Left kidney (tissue), 2 donors: ENCODE measurements around the gene FAM162A. TPM values are rescaled to one million over a fixed set of nuclear protein-coding genes. Genes with fewer than 3 reads are reported as not detected.
"Not testable (repeated sequence)": the region's sequence is repeated elsewhere in the genome, so short reads cannot be mapped to it uniquely, and the experiment has no call there.

ENCODE experiments used
- DNase-seq: peaks from one replicate; pipeline ENCODE4 v3.0.0-alpha.2; 2013
- polyA plus RNA-seq: library from polyadenylated mRNA; unstranded; fragments of 120-200 nt; gene quantifications from one replicate; pipeline ENCODE4 v1.2.1, GENCODE V29; 2013; ENCODE audit not compliant: insufficient read length

Gene FAM162A
- polyA plus RNA-seq, 1 donor: 62.2 TPM

DNA sequence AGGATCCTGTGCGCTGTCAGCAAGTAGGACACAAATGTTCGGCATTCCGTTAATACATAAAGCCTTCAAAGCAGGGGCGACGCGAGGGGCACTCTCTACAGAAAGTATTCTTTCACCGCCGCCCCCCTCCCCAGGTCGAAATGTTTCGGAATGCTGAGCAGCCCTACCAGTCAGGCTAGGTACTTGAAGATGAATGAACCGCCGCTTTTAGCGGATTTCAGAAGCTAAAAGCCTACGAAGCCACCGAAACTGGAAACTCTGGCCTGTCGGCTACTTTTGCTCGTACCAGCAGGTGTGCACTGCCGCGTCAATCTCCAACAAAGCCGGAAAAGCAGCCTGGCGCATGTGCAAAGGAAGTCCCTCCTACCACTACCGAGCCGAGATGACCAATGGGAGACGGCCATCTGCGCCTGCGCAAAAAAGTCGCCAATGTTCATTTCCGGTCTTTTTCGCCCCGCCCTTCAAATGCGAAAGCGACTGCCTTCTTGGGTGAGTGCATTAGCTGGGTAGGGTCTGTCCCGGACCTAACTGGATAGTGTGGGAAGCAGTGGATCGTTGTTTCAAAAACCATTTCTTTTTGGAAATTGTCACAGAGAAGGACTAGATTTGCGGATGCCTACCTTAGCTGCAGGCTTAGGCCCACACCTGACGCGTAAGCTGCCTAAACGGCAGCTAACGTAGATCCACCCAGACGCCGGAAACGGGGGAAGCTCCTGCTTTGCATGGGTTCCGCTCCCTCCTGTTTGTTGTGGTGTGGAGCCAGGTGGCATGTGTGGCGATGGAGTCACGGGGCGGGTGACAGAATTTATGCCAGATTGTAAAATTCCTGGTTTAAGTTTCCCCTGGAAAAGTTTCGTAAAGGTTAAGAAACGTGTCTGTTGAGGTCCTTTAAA is 32.0 kb downstream of the FAM162A start, which contains the start of gene WDR5B:
WDR5B (minus strand) TSS at position 301 of the 893 bp plus-strand sequence. CDS start 534 bp downstream, outside the sequence.
- peak; percentile 99 for DNase-seq

GRCh38 chr3:122416966-122417365 is 33.0 kb downstream of the FAM162A start:
- DNase-seq: no peak

GRCh38 chr3:122421101-122421500 is 37.1 kb downstream of the FAM162A start:
- no peak for DNase-seq

DNA sequence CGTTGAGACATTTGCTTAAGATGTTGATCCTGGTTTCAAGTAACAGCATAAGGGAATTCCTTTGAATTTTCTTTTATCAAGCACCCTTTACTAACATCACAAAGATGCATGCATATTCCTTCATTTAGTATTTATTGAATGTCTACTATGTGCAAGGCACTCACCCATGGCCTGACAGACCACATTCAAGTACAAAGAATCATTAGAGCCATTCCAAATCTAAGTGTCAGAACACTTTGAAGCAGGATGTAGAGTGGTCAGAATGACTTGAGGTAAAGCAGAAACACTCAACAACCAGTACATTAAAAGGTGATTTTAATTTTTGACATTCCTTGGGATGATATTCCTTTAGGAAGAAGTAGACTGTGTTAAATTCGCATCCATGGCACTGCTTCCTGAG is 37.9 kb downstream of the FAM162A start:
- DNase-seq: no peak

DNA sequence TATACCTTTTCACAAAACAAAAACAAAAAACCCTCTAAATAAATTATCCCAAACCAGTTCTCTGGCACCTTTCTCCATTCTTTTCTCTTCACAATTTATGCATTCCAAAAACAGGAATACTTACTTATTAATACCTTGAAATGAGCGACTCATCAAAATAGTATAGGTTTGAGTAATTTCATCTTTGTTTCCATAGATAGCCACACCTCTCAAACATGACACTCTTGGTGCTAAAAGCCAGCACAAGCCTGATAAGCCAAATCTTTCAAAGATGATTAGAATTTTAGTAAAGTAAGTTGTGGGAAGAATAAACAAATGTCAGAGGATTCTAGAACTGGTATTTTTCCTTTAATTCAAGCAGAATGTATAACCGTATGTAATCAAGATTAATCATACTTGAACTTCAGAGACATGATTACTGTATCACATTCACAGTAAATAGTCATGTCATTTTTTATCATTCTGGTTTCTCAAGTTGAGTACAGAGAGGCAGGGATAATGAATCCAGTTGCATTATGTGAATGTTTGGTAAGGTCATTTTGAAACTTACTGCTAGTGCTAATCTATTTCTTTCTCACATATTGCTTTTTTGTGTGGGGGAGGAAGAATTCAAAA is 44.0 kb downstream of the FAM162A start:
- DNase-seq: no peak

- DNase-seq: no peak
These were observed 46.4 kb downstream of the FAM162A start for GRCh38 chr3:122430371-122430770.

- no peak for DNase-seq
These were observed 52.0 kb downstream of the FAM162A start for GRCh38 chr3:122435950-122436349.

GRCh38 chr3:122443090-122443489 is 59.1 kb downstream of the FAM162A start:
- no peak for DNase-seq

DNA sequence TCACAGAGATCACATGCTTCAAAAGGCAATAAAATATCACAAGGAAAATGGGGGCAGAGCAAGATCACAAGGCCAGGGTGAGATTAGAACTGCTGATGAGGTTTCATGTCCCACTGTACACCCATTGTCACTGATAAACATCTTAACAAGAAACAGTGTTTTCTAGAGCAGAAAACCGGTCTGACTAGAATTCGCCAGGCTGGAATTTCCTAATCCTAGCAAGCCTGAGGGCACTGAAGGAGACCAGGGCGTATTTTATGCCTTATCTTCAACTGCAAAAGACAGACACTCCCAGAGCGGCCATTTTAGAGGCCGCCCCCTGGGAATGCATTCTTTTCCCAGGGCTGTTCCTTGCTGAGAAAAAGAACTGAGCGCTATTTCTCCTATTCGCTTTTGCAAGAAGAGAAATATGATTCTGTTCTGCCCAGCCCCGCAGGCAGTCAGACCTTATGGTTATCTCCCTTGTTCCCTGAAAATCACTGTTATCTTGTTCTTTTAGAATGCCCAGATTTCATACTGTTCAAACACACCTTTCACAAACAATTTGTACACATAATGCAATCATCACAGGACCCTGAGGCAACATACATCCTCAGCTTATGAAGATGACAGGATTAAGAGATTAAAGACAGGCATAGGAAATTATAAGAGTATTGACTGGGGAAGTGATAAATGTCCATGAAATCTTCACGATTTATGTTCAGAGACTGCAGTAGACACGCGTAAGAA is 59.9 kb downstream of the FAM162A start:
- not testable (repeated sequence) for DNase-seq

GRCh38 chr3:122444491-122444887 is 60.5 kb downstream of the FAM162A start:
- DNase-seq: not testable (repeated sequence)

DNA sequence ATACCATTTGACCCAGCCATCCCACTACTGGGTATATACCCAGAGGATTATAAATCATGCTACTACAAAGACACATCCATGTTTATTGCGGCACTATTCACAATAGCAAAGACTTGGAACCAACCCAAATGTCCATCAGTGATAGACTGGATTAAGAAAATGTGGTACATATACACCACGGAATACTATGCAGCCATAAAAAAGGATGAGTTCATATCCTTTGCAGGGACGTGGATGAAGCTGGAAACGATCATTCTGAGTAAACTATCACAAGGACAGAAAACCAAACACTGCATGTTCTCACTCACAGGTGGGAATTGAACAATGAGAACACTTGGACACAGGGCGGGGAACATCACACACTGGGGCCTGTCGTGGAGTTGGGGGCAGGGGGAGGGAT is 64.2 kb downstream of the FAM162A start:
- not testable (repeated sequence) for DNase-seq

DNA sequence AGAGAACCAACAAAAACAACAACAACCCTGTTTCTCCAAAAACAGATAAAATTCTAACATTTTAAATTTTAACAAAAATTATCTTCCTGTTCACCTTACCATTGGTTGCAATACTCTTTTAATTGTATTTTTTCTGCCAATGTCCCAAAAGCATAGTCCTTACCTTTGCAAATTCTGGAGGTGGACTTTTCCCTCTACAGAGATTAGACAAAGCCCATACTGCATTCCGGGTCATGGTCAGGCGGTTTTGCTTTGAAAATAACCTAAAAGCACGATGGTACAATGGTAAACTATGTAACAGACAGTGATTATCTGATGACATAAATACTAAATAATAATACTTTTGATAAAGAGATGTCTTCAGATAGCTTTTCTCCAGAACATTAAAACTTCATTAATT is 67.4 kb downstream of the FAM162A start:
- no peak for DNase-seq

DNA sequence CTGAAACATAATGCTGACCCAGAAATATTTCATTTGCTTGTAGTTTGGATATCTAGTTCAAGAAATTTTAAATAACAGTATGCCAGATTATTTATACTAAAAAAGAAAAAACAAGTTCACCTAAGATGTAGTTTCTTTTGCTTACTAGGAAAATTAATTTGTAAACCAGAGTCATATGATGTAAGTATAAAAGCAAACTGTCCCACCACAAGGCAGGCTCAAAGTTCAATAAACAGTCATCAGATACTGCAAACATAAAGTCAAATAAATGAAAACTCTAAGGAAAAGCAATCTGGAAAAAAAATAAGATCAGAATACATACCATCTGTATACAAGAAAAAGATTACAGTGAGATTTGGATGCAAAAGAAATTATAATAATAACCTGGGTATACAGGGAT is 72.1 kb downstream of the FAM162A start:
- no peak for DNase-seq

- DNase-seq: no peak
These were observed 73.7 kb downstream of the FAM162A start for GRCh38 chr3:122457706-122458105.

DNA sequence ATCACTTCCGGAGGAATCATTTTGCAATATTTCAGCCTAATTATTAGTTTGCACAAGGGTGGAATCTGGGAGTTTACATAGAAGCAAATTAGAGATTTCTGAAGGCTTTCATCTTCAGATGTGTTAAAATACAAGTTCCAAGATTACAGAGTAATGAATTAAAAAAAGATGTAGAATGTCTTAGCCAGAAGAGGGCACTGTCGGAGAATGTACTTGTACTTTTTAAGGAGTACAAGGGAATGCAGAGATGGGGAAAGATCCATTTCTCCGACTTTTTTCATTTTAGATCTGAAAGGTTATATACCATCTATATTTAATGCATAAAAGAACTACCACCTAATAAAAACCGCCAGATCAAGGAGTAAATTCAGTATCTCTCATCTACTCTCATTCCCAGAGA is 75.0 kb downstream of the FAM162A start:
- peak; percentile 35 for DNase-seq

DNA sequence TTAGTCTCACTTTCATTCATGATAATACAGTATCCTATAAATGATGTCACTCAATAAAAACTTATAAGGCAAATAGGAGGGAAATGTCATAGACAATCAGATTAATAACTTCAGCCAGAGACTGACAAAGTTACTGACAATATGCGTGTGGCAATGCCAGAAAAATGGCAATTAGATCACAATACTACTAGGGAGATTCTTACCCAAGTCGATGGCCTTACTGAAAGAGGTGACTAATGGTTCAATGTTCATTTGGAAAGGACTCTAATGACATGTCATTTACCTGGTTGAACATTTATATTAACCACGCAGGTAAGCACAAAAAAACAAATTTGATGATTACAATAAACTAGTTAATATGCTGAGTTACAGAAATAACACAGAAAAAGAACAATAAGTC is 77.8 kb downstream of the FAM162A start:
- no peak for DNase-seq

Other genes starting within 250 kb of the FAM162A start
- gene CASR, start 200.5 kb upstream of the FAM162A start, polyA plus RNA-seq: 24.9 TPM
- gene CSTA, start 58.9 kb upstream of the FAM162A start, polyA plus RNA-seq: 0.32 TPM
- 68.0 TPM for gene MIX23, start 951 bp upstream of the FAM162A start, polyA plus RNA-seq
- gene WDR5B, start 31.9 kb downstream of the FAM162A start, polyA plus RNA-seq: 11.6 TPM
- 57.1 TPM for gene KPNA1, start 130.8 kb downstream of the FAM162A start, polyA plus RNA-seq
- 17.4 TPM for gene PARP9, start 180.1 kb downstream of the FAM162A start, polyA plus RNA-seq
- 15.1 TPM for gene DTX3L, start 180.2 kb downstream of the FAM162A start, polyA plus RNA-seq
- 0.45 TPM for gene PARP15, start 193.5 kb downstream of the FAM162A start, polyA plus RNA-seq